ENCODE results near the gene CRIP1.

- TF ChIP-seq, protein P1, sequence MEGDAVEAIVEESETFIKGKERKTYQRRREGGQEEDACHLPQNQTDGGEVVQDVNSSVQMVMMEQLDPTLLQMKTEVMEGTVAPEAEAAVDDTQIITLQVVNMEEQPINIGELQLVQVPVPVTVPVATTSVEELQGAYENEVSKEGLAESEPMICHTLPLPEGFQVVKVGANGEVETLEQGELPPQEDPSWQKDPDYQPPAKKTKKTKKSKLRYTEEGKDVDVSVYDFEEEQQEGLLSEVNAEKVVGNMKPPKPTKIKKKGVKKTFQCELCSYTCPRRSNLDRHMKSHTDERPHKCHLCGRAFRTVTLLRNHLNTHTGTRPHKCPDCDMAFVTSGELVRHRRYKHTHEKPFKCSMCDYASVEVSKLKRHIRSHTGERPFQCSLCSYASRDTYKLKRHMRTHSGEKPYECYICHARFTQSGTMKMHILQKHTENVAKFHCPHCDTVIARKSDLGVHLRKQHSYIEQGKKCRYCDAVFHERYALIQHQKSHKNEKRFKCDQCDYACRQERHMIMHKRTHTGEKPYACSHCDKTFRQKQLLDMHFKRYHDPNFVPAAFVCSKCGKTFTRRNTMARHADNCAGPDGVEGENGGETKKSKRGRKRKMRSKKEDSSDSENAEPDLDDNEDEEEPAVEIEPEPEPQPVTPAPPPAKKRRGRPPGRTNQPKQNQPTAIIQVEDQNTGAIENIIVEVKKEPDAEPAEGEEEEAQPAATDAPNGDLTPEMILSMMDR (conservative IDR thresholded peaks at IDR 0.05; ENCODE audit: low read length): no peak
- TF ChIP-seq EZH2phosphoT487 (IDR thresholded peaks at IDR 0.05; ENCODE audit: borderline replicate concordance): no peak
Measured at GRCh38 chr14:105494606-105494929, 7.9 kb downstream of the CRIP1 start.
